Right atrium auricular region (tissue), 2 donors: ENCODE data around the gene CACNA1B. TPM values are rescaled to one million over a fixed set of nuclear protein-coding genes. Genes with fewer than 3 reads are reported as not detected.
"Not testable (repeated sequence)": the region's sequence is repeated elsewhere in the genome, so short reads cannot be mapped to it uniquely, and the experiment has no call there.

ENCODE experiments used
- DNase-seq: peaks from one replicate; pipeline ENCODE4 v3.0.0-alpha.2; 2019; ENCODE audit warnings: low spot score
- H3K27ac ChIP-seq, 2 donors: fragments of 200-600 bp; sonication (generic); 1 replicate in 1 of 2; 2 replicates in 1 of 2; pipeline ENCODE4 v1.5.1; 2016 to 2019
- H3K27me3 ChIP-seq, 2 donors: fragments of 200-600 bp; sonication (generic); one replicate each; pipeline versions ENCODE4 v1.5.1 to v1.6.0; 2017 to 2019
- H3K36me3 ChIP-seq: fragments of 200-600 bp; sonication (generic); one replicate; pipeline ENCODE4 v1.5.1; 2016
- H3K4me1 ChIP-seq, 2 donors: fragments of 200-600 bp; sonication (generic); one replicate each; pipeline versions ENCODE4 v1.5.1 to v1.6.0; 2017 to 2019
- H3K4me3 ChIP-seq, 2 donors: fragments of 200-600 bp; sonication (generic); 1 replicate in 1 of 2; 2 replicates in 1 of 2; pipeline ENCODE4 v1.5.1; 2017 to 2019; ENCODE audit warnings: mild to moderate bottlenecking in 1 of 2, moderate library complexity in 1 of 2
- H3K9me3 ChIP-seq, 2 donors: fragments of 200-600 bp; sonication (generic); one replicate each; pipeline ENCODE4 v1.5.1; 2019
- microRNA counts, 2 donors: library from miRNA; unstranded; fragments of <30 nt; microRNA quantifications; one replicate each; lab custom pipeline; 2016 to 2017
- microRNA-seq, 2 donors: library from miRNA; unstranded; fragments of <30 nt; microRNA quantifications; one replicate each; pipeline ENCODE4, GENCODE V29; 2016 to 2017; ENCODE audit warnings: borderline number of aligned reads in 2 of 2, borderline replicate concordance in 1 of 2
- total RNA-seq, 2 donors: library from RNA; depleted of rRNA; stranded (reverse); fragments of >200 nt; gene quantifications; one replicate each; pipeline ENCODE4 v1.1.0, GENCODE V29; 2016
- TF ChIP-seq, protein P1 (sequence below), 2 donors: fragments of 200-600 bp; sonication (generic); IDR thresholded peaks; one replicate each; pipeline ENCODE4 v1.5.1; 2019; ENCODE audit warnings: antibody characterized with exemption in 2 of 2

Gene CACNA1B
- total RNA-seq, 2 donors from 2014 or later = 0.04 to 0.41 TPM

DNA sequence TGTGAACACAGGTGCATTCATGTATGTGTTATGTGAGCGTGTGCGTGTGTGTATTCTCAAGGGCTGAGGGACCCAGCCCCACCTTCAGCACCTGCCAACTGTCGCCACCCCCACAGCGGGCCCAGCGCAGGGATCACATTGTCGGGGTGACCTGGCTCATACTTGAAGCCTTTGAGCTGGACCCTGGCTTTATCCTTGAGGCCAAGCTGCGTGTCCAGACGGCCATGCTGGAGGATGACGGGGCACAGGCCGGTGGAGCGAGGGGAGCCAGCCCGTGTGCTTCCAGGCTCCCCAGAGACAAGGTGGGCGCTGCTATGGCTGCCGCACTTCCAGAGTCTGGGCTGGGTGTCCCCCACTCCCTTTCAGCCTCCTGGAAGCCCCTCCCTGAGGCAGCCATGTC lies 261.5 kb downstream of the CACNA1B start:
- not testable (repeated sequence) for H3K36me3 ChIP-seq, H3K4me1 ChIP-seq, H3K27ac ChIP-seq, H3K27me3 ChIP-seq, DNase-seq, H3K9me3 ChIP-seq, H3K4me3 ChIP-seq

DNA sequence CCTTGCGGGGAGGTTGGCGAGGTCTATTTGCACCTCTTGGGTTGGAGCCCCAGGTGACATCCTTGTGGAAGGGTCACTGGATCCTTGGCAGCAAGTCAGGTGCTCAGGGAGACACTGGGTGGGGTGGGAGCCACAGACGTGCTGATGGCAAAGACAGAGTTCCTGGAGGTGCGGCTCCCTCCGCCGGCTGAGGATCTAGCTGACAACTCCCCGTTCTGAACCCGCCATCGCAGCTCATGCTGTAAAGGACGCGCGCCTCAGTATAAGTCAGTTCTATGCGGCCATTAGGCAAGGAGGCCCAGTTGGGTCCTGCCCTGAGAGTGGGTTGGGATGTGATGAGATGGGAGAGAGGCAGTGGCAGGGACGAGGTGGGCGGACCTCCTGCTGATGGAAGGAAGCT lies 263.4 kb downstream of the CACNA1B start:
- not testable (repeated sequence) for H3K27ac ChIP-seq, DNase-seq, H3K4me3 ChIP-seq, H3K27me3 ChIP-seq, H3K9me3 ChIP-seq, H3K4me1 ChIP-seq, H3K36me3 ChIP-seq

DNA sequence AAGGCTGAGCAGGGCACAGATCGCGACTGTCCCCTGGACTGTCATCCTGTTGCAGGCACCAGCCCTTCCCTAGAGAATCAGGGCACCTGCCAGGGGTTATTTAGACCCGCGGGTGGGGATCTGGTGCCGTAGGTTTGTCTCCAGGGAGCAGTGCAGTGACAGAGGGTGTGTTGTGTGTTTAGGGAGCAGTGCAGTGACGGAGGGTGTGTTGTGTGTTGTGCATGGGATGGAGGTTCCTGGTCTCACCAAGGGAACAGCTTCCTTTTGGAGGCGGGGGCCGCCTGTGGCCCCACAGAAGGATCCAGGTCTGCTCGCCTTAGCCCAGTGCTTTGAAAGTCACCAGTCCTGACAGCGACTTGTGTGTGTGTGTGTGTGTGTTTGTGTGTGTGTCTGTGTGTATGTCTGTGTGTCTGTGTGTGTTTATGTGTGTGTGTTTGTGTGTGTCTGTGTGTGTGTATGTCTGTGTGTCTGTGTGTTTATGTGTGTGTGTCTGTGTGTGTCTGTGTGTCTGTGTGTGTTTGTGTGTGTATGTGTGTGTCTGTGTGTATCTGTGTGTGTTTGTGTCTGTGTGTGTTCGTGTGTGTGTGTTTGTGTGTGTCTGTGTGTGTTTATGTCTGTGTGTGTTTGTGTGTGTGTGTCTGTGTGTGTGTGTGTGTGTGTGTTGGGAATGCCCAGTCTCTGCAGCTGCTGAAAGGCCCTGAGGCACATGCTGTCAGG lies 265.1 kb downstream of the CACNA1B start:
- not testable (repeated sequence) for H3K9me3 ChIP-seq, DNase-seq, H3K36me3 ChIP-seq, H3K4me3 ChIP-seq, H3K4me1 ChIP-seq, H3K27ac ChIP-seq, H3K27me3 ChIP-seq

- H3K9me3 ChIP-seq, H3K36me3 ChIP-seq, H3K27me3 ChIP-seq, DNase-seq, H3K4me1 ChIP-seq, H3K4me3 ChIP-seq, H3K27ac ChIP-seq: not testable (repeated sequence)
These were observed 265.9 kb downstream of the CACNA1B start for GRCh38 chr9:138143491-138143890.

- H3K27me3 ChIP-seq, H3K27ac ChIP-seq, H3K9me3 ChIP-seq, H3K4me3 ChIP-seq, H3K4me1 ChIP-seq, H3K36me3 ChIP-seq, DNase-seq: not testable (repeated sequence)
These were observed 270.0 kb downstream of the CACNA1B start for GRCh38 chr9:138147556-138147955.

DNA sequence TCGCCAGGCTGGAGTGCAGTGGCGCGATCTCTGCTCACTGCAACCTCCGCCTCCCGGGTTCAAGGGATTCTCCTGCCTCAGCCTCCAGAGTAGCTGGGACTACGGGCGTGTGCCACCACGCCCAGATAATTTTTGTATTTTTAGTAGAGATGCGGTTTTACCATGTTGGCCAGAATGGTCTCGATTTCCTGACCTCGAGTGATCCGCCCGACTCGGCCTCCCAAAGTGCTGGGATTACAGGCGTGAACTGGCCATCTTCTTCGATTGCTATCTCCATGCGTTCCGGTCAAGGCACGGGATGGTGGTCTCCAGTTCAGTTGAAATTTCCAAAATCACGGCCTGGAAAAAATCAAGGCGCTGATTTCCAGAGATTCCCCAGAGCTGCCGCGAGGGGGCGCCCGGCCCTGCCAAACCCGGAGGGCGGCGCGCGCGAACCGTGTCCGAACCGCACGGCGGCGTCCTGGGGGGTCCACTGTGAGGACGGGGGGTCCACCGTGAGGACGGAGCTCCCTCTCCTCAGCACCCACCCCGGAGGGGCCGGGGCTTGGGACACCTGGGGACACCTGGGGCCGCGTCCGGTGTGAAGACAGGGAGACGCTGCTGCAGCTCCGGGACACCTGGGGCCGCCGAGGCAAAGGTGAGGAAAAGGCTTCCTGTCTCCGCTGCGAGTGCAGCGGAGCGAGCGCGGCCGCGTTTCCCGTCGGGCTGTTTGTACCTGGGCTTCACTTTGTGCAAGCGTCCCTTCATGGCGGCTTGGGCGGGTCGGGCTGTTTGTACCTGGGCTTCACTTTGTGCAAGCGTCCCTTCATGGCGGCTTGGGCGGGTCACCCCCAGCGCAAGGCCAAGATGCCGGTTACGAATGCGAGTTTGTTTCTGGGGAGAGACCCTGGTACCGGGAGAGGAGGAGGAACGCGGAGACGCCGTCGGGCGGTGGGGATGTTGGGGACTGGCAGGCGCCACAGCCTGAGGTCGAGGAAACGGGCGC lies 272.4 kb downstream of the CACNA1B start:
- H3K27ac ChIP-seq, H3K9me3 ChIP-seq, H3K4me1 ChIP-seq, H3K27me3 ChIP-seq, DNase-seq, H3K36me3 ChIP-seq: not testable (repeated sequence)
- peak overlapping the region; percentile 4 to 32 for H3K4me3 ChIP-seq
- TF ChIP-seq, protein P1, sequence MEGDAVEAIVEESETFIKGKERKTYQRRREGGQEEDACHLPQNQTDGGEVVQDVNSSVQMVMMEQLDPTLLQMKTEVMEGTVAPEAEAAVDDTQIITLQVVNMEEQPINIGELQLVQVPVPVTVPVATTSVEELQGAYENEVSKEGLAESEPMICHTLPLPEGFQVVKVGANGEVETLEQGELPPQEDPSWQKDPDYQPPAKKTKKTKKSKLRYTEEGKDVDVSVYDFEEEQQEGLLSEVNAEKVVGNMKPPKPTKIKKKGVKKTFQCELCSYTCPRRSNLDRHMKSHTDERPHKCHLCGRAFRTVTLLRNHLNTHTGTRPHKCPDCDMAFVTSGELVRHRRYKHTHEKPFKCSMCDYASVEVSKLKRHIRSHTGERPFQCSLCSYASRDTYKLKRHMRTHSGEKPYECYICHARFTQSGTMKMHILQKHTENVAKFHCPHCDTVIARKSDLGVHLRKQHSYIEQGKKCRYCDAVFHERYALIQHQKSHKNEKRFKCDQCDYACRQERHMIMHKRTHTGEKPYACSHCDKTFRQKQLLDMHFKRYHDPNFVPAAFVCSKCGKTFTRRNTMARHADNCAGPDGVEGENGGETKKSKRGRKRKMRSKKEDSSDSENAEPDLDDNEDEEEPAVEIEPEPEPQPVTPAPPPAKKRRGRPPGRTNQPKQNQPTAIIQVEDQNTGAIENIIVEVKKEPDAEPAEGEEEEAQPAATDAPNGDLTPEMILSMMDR (IDR thresholded peaks at IDR 0.05) = peak; percentile 50 to 62

DNA sequence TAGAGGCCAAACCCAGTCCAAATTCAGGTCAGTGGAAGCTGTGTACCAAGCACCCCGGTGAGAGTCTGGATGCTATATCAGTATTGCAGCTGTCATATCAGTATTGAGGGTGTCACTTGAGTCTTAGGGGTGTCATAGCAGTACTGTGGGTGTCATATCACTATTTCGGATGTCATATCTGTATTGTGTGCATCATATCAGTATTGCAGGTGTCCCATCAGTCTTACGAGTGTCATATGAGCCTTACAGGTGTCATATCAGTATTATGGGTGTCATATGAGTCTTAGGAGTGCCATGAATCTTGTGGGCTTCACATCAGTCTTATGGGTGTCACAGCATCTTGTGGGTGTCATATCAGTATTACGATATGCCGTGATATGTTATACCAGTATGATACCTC lies 278.2 kb downstream of the CACNA1B start:
- not testable (repeated sequence) for H3K4me3 ChIP-seq, DNase-seq, H3K9me3 ChIP-seq, H3K27me3 ChIP-seq, H3K36me3 ChIP-seq, H3K27ac ChIP-seq, H3K4me1 ChIP-seq

DNA sequence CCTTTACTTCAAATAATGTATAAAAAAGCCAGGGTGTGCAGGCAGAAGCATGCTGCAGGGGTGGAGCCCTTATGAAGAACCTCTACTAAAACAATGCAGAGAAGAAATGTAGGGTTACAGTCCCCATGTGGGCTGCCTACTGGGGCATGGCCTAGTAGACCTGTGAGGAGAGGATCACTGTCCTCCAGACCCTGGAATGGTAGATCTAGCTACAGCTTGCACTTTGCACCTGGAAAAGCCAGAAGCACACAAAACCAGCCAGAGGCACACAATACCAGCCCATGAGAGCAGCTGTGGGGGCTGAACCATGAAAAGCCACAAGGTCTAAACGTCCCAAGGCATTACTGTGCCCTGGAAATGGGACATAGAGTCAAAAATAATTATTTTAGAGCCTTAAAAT lies 289.2 kb downstream of the CACNA1B start:
- not testable (repeated sequence) for H3K27me3 ChIP-seq, H3K9me3 ChIP-seq, H3K4me1 ChIP-seq, DNase-seq, H3K27ac ChIP-seq, H3K36me3 ChIP-seq, H3K4me3 ChIP-seq

MicroRNA genes within 50 kb of the gene (microRNA counts, 767-probe panel; counts per million panel counts)
- 0 to 31.0 counts per million in 2 donors for microRNA hsa-miR-602 (lab: Ali Mortazavi, UCI)

Small RNA genes within 50 kb of the gene (microRNA-seq; reads per million reads assigned to microRNA genes)
- gene MIR602 = 0 reads per million in 2 donors
